GM18511 (cell line): ENCODE results near the gene PARD6G.

Source experiments
- ATAC-seq: cut with Tn5 transposase; IDR thresholded peaks from one replicate; pipeline ENCODE4 v1.9.1; 2021; ENCODE audit warnings: mild to moderate bottlenecking, moderate library complexity; ENCODE audit not compliant: unreplicated experiment

Gene PARD6G

DNA sequence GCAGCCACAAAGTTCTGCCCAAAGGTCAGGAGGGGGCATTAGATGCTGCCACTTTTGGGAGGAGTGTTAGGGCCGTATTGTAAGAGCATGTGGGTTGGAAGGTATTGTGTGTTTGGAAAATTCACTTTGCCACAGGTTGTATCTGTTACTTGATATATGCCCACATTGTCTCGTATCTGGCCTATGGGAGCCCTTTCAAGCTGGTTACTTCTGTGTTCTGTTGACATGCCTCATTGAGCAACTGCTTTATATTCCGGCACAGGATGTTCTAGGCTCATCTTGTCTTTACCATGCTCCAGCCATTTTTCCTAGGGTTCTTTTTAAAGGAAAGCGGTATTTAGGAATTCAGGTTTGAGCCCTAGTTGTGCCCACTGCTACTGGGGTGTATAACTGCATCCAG is 132.3 kb downstream of the PARD6G start:
- no peak for ATAC-seq

DNA sequence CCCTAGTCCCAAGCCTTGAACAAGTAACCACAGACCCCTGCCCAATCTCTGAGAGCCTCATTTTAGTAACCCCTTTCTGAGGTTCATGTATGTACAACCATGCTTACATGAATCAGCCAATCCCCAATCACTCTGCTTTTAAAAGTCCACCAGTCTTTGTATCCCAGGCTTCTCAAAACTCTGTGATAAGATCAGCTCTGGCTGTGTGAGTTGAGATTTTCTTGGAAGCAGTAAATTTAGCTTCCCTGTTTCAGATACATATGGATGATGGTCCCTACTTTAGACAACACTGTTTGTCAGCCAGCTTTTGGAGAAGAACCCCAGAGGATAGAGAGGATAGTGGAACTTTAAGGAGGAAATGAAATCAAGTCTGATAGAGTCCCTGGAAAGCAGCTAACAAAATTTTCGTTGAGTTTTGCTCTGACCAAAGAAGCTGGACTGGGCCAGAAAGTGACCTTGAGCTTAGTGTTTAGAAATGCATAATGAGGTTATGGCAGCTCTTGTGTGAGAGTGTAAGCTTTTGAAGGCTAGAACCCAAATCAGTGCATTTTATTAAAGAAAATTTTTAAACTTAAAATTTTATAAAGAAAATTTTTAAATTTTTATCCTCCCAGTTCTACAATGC is 134.6 kb downstream of the PARD6G start:
- ATAC-seq, result no peak

DNA sequence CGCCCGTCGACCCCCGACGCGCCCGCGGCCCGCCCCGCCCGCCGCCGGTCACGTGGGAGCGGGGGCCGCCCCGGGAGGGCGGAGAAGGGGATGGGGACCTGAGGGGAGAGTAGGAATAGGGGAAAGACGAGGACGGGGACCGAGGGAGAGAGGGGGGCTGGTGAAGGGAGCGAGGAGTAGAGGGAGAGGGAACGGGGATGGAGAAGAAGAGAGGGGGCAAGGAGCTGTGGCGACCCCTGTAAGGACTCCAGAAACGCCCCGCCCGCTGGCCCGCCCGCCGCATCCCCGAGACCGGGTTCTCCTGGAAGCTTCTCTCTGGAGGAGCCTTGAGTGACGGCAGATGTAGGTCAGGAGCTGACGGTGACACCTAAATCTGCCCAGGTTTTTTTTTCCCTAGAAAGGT is 137.6 kb downstream of the PARD6G start:
- peak; percentile 29 for ATAC-seq

DNA sequence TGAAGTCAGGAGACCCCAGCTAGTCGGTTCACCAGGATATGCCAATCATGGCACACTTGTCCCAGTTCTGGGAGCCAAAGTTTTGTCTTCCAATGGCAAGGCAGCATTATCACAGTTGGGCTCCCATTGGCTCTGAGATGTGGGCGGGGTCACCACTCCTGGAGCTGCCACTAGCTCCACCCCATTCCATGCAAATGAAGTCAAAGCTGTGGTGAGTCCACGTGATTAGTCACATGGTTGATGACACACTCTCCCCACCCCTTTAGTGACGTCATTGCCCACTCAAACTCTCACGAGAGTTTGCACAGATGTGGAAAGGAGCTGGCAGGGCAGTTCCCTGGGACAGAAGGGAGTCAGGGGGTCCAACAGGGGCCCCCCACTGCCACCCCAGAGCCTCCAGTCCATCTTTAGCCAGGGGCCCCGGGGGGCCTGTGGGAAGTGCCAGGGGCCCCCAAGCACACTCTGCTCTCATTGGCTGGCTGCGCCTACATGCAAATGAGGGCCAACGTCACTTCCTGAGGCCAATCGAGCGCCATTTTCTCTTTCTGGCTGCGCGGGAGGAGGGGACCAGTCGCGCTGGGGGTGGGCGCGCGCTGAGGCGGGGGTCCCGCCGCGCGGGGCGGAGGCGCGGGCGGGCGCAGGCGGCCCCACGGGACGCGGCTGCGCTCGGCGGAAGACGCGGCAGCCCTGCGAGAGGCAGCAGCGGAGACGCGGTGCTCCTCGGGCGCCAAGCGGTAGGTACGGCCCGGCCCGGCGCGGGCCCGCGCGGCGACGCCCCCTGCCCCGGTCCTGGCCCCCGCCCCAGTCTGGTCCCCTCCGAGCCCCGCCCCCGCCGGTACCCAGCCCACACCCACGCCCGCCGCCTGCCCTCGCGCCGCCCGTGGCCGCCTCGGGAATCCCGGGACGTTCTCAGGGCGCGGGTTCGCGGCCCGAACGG is 138.3 kb downstream of the PARD6G start, which contains the start of gene ADNP2:
TSS of gene ADNP2 (plus strand) at position 524 of the 937 bp plus-strand sequence. CDS start 8,281 bp downstream, outside the sequence.
- ATAC-seq, result peak; percentile 62

DNA sequence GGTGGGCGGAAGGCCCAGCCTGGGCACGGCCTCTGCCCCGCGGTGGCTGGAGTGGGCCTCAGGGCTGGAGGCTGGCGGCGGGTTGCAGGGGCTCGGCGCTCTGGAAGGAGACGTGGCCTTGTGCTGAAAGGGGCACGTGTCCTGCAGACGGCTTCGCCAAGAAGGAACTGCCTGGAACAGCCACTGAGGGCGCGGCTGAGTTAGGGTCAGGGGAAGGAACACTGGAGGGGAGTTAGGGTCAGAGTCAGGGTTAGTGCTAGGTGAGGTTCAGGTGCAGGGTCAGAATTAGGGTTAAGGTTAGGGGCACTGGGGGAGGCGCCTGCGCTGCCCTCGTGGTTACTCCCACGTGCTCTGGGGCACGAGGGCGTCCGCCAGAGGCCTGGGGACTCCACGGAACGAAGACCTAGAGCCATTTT is 139.2 kb downstream of the PARD6G start:
- ATAC-seq, result no peak

DNA sequence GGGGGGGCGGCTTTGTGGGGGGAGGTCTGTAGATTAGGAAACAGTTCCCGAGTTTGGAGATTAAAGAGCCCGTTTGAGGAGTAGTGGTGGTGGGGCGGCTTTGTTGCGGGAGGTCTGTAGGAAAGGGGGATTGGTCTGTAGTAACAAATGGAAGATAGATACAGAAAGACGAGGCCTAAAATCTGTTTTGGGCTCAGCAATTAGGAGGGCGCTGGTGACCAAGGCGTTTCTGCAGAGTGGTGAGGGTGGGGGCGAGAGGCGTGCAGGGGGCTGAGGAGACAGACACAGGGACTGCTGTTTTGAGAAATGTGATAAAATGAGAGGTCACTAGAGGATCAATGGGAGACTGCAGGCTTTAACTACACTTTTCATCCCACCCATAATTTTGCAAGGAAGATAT is 139.9 kb downstream of the PARD6G start:
- ATAC-seq, result no peak
